Endothelial cell (in vitro differentiated cells): ENCODE results near the gene WDR46. TPM values are rescaled to one million over a fixed set of nuclear protein-coding genes. Genes with fewer than 3 reads are reported as not detected.

Experiments
- DNase-seq: peaks from one replicate; pipeline ENCODE4 v3.0.0; 2021; ENCODE audit warnings: low spot score
- H3K27ac Mint-ChIP-seq: one replicate; pipeline ENCODE4 v1.8.0; 2021; ENCODE audit warnings: mixed read lengths, inconsistent platforms; ENCODE audit not compliant: unreplicated experiment
- H3K27me3 Mint-ChIP-seq: one replicate; pipeline ENCODE4 v1.8.0; 2021; ENCODE audit warnings: mild to moderate bottlenecking, moderate library complexity, mixed read lengths, inconsistent platforms; ENCODE audit not compliant: unreplicated experiment
- H3K36me3 Mint-ChIP-seq: one replicate; pipeline ENCODE4 v1.8.0; 2021; ENCODE audit warnings: mild to moderate bottlenecking, low read depth, mixed read lengths, inconsistent platforms; ENCODE audit not compliant: unreplicated experiment
- H3K4me1 Mint-ChIP-seq: one replicate; pipeline ENCODE4 v1.8.0; 2021; ENCODE audit warnings: mild to moderate bottlenecking, mixed read lengths, inconsistent platforms; ENCODE audit not compliant: unreplicated experiment
- H3K4me3 Mint-ChIP-seq: one replicate; pipeline ENCODE4 v1.8.0; 2021; ENCODE audit warnings: mild to moderate bottlenecking, mixed read lengths, inconsistent platforms; ENCODE audit not compliant: unreplicated experiment
- H3K9me3 Mint-ChIP-seq: one replicate; pipeline ENCODE4 v1.8.0; 2021; ENCODE audit warnings: mixed read lengths, inconsistent platforms; ENCODE audit not compliant: unreplicated experiment
- total RNA-seq: library from RNA; stranded (reverse); fragmentation: NEBNext Ultra II Directional; extraction: Animal tissue kit (Norgen Biotek cat#: 25700); gene quantifications from one replicate; pipeline ENCODE4 v1.2.1, GENCODE V29; 2021; ENCODE audit not compliant: unreplicated experiment
- TF ChIP-seq, protein P1 (sequence below): fragments of 200-600 bp; sonication (generic); IDR thresholded peaks from one replicate; pipeline ENCODE4 v1.5.0; 2021; ENCODE audit warnings: antibody characterized with exemption; ENCODE audit not compliant: unreplicated experiment

Gene WDR46
- total RNA-seq, 1 donor from 2014 or later: 48.5 TPM

DNA sequence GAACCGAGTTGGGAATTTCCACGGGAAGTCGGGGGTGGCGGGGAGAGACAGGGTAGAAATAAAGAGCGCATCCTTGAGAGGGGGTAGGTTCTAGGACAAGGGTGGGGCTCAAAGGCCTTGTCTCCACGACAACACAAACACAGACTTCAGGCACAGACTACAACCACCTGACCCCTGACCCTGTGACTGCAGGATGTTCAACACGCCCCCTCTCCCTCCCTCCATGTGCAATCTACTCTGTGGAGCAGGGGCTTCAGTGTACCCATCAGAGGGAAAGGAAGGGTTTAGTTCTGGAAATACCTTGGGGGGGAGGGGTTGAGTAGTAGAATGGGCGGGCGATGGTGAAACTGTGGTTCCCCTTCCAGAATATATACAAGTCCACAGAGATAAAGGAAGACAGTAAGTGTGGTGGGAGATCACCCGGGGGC is 25.5 kb upstream of the WDR46 start:
- peak overlapping the region; percentile 86 for H3K27ac Mint-ChIP-seq
- TF ChIP-seq, protein P1, sequence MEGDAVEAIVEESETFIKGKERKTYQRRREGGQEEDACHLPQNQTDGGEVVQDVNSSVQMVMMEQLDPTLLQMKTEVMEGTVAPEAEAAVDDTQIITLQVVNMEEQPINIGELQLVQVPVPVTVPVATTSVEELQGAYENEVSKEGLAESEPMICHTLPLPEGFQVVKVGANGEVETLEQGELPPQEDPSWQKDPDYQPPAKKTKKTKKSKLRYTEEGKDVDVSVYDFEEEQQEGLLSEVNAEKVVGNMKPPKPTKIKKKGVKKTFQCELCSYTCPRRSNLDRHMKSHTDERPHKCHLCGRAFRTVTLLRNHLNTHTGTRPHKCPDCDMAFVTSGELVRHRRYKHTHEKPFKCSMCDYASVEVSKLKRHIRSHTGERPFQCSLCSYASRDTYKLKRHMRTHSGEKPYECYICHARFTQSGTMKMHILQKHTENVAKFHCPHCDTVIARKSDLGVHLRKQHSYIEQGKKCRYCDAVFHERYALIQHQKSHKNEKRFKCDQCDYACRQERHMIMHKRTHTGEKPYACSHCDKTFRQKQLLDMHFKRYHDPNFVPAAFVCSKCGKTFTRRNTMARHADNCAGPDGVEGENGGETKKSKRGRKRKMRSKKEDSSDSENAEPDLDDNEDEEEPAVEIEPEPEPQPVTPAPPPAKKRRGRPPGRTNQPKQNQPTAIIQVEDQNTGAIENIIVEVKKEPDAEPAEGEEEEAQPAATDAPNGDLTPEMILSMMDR: no peak
- peak; percentile 51 for DNase-seq
- H3K9me3 Mint-ChIP-seq: no peaks in the 10 kb centered on the region
- peaks cover 35% of the 10 kb centered on the region for H3K4me1 Mint-ChIP-seq
- H3K27me3 Mint-ChIP-seq: peaks cover 12% of the 10 kb centered on the region
- H3K4me3 Mint-ChIP-seq: peak overlapping the region; percentile 97
- peaks cover 12% of the 10 kb centered on the region for H3K36me3 Mint-ChIP-seq

DNA sequence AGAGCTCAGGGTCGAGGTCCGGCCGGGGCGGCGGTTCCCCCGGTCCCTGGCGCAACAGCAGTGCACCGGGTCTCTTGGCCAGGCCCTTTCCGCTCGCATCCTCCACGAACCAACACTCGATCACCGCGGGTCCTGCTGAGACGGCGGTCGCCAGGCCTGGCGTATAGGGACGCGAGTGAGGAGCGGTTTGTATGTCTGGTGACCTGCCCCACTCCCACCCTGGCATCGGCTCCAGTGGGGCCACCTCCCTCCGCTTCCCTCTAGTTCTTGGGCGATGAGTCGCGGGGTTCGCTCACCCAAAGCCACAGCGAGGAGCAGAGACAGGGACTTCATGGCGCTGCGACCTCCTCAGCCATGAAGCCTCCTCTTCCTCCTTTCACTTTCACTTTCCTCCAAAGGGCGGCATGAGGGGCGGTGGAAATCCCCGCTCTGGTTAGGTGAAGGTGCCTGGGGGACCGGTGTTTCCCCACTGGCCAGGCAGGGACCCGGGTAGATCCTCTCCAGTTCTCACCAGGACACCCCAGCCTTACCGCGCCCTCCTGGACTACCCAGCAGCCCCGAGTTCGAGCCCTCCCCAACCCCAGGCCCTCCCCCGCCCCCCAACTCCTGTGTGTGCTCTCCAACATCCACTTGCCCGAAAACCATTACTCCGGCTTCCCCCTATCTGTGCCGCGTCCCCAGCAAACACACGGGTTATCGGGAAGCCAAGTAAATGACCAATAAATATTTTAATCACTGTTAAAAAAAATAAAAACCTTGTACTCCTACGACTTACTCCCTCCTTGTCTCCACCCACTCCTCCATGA is 24.9 kb upstream of the WDR46 start, which contains the start of gene TAPBP:
TAPBP (minus strand) TSS at position 370 of the 806 bp plus-strand sequence; CDS start at position 333, 37 bp downstream.
- peak; percentile 49 for DNase-seq
- TF ChIP-seq, protein P1: no peak
- no peaks in the 10 kb centered on the region for H3K9me3 Mint-ChIP-seq
- peaks cover 8% of the 10 kb centered on the region for H3K36me3 Mint-ChIP-seq
- H3K4me1 Mint-ChIP-seq: peaks cover 30% of the 10 kb centered on the region
- peak within 1 kb of the TSS; percentile 97 for H3K4me3 Mint-ChIP-seq
- H3K27me3 Mint-ChIP-seq: peaks cover 11% of the 10 kb centered on the region
- H3K27ac Mint-ChIP-seq: peak within 1 kb of the TSS; percentile 91

DNA sequence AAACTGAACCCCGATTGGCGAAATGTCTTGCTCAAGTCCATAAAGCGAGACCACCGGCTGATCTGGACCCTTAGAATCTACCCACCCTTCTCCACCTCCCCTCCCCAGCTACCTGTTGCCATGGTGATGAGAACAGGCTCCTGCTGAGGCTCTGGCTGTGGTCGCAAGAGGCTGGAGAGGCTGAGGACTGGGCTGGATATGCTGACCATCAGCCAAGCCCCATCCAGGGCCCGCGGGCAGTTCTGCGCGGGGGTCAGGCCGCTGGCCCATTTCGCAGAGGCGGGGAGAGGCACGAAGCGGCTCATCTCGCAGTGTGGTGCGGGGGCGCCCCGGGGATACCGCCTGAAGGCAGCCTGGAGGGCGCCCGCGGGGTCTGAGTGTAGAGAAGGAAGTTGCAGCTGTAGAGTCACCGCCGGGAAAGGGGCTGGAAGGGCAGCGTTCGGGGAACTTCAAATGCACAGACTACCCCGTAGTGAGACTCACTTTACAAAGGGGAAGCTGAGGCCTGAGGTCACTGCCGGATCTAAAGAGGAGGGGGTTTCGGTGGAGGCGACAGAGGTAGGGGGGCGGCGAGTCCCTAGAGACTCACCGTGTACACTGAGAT is 24.2 kb upstream of the WDR46 start:
- Mint-ChIP-seq H3K4me3 (peak overlapping the region; percentile 97), H3K27ac (peak overlapping the region; percentile 91), H3K4me1 (peaks cover 25% of the 10 kb centered on the region), H3K27me3 (peaks cover 11% of the 10 kb centered on the region), H3K36me3 (peaks cover 8% of the 10 kb centered on the region), H3K9me3 (no peaks in the 10 kb centered on the region)
- peak; percentile 45 for DNase-seq
- TF ChIP-seq, protein P1: no peak

DNA sequence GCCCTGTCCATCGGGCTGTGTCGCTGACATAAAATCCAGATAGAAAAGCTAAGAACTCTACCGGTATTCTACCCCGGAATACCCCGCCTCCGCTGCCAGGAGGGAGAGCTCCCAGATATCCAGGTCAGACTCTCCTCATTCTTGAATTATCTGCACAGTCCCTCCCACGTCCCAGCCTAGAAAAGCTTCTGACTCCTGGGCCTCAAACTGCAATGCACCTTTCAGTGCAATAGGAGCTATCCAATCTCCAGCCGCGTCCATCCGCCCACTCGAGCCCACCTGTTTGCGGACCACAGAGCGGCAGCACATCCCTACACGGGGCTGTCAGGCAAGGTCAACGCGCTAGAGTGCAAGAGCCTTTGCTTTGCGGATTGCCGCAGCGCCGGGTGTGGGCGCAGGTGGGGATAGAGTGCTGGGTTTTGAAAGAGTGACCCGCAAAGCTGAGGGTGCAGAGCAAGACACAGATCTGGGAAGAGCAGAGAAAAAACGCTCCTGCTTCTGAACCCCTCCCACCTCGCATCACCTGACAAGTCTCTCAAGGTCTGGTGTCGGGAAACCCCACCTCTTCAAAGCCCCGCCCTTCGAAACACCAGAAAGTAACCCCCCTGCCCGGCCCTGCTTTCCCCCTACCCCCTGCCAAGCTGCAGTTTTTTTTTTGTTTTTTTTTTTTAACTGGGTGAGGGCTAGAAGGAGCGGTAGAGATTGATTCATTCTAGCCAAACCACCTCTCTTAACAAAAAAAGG is 23.5 kb upstream of the WDR46 start:
- peak overlapping the region; percentile 97 for H3K4me3 Mint-ChIP-seq
- peaks cover 25% of the 10 kb centered on the region for H3K4me1 Mint-ChIP-seq
- DNase-seq: peak; percentile 33
- TF ChIP-seq, protein P1: no peak
- peak overlapping the region; percentile 91 for H3K27ac Mint-ChIP-seq
- H3K9me3 Mint-ChIP-seq: no peaks in the 10 kb centered on the region
- peaks cover 7% of the 10 kb centered on the region for H3K27me3 Mint-ChIP-seq
- peaks cover 5% of the 10 kb centered on the region for H3K36me3 Mint-ChIP-seq
